Stimulated activated naive CD8-positive, alpha-beta T cell treated with anti-CD3 and anti-CD28 coated beads, Interleukin-15, Interleukin-2, amounts not matched to agents 100 U/mL and 50 U/mL, for 24 hours (primary cell): ENCODE results near the gene GJB4.
A peak's percentile ranks its signal among the peaks of the same experiment; 100 is the strongest.
"Not testable (repeated sequence)": the region's sequence is repeated elsewhere in the genome, so short reads cannot be mapped to it uniquely, and the experiment has no call there.

Source experiments
- ATAC-seq: fragments of 150-1000 bp; cut with Tn5 transposase; one replicate; pipeline ENCODE4 v1.10.0; 2021
- DNase-seq: peaks from one replicate; pipeline ENCODE4 v3.0.0; 2021

The GJB4 gene

DNA sequence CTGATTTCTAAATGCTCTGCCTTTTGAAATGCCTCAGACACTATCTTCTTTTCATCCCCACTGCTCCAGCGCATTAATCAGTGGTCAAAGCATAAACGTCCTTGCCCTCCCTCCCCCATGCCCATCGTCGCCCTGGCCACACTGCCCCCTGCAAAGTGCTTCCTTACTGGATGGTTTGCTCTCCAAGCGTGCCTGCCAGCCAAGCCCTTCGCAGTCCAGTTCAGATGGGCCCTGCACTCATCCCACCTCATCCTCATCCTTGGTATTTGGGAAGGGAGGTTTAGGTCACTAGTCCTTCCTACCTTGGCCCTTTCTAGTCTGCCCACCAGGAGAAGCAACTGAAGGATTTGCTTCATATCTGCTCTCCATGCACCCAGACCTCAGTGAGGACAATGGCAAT, 36.4 kb downstream of the GJB4 start:
- no peak for DNase-seq
- no peak for ATAC-seq

DNA sequence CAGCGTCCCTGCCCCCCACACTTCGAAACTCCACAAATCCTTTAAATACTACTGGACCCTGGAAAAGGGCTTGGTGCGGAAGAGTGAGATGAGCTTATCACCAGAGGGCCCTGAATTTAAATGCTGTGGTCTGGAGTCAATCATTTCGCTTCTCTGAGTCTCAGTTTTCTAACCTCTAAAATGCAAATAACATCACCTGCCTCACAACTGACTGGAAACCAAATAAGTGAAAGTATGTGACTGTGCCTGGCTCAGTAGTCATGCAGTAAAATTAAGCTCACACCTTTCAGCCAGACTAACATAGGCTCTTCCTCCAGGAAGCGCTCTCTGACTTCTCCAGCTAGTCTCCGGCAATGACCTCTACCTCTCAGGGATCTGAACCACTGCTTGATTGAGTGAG, 37.5 kb downstream of the GJB4 start:
- ATAC-seq, result peak; percentile 26
- no peak for DNase-seq

DNA sequence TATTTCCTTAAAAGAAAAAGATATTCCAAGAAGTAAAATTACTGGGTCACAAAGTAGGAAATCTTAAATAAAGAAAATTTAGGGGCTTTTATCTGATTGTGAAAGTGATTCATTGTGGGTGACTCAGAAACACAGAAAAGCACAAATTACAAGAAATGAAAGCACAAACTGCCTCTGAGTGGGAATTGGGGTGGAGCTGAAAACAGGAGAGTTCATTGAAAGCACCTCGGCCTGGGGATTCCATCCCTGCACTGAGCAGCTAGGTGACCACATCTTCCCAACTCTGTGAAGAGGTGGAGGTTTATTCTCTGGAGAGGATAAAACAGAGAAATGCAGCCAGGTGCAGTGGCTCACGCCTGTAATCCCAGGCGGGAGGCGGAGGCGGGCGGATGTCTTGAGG, 40.7 kb downstream of the GJB4 start:
- no peak for DNase-seq
- ATAC-seq, result peak; percentile 75

DNA sequence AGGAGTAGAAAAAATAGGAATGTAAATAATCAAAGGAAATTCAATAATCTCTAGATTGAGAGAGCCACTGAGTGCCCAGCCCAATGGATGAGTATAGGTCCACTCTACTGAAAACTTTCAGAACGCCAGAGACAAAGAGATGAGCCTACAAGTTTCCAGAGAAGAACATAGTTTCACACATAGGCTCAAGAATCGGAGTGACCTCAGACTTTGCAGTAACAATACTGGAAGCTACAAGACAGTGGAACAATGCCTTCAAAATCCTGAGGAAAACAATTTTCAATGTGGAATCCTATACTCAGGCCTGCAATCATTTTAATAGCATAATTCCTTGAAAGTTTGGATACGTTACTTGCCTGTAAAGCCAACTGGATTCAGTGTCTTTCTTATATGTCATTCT, 44.2 kb downstream of the GJB4 start:
- DNase-seq (no peak), ATAC-seq (no peak)

DNA sequence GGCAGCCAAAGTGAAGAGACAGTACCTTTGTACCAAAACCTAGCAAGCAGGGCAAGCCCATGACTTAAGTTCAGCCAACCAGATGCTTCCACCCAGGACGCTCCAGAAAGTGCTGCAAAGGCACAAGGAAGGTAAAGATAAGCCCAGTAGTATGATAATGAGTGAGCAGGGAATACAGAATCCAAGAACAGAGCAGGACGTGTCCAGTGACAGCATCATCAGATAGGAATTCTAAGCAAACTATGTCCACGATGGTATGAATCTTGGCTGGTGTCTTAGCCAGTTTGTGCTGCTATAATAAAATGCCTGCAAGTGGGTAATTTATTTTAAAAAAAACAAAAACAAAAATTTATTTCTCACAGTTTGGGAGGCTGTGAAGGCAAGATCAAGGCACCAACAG, 46.9 kb downstream of the GJB4 start:
- no peak for ATAC-seq

DNA sequence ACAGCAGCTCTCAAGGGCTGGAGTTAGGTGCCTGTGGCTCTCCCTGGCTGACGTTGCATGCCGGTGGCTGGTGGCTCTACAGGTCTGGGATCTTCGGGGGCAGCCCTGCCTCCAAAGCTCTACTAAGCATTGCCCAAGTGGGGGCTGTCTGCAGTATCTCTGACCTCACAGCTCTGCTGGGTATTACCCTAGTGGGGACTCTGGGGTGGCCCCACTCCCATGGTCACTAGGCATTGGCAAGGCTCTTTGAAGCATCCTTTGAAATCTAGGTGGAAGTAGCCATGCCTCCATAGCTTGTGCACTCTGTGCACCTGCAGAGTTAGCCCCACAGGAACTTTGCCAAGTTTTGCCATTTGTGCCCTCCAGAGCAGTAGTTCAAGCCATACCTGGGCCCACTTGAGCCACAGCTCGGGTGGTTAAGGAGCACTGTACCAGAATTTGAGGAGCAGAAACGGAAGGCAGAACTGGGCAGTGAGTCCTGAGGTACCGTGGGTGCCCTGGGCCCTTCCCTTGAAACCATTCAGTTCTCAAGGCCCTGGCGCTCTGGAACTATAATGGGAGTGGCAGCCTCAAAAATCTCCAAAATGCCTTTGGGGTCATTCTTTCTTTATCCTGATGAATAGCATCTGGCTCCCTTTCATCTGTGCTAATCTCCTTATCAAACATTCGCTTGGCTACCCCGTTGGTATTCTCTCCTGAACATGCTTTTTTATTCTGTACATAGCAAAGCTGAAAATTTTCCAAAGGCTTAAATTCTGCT, 48.7 kb downstream of the GJB4 start:
- ATAC-seq, result no peak
- DNase-seq, result no peak

More for the DNA sequence above, 46.9 kb downstream of the GJB4 start:
- no peak for DNase-seq

DNA sequence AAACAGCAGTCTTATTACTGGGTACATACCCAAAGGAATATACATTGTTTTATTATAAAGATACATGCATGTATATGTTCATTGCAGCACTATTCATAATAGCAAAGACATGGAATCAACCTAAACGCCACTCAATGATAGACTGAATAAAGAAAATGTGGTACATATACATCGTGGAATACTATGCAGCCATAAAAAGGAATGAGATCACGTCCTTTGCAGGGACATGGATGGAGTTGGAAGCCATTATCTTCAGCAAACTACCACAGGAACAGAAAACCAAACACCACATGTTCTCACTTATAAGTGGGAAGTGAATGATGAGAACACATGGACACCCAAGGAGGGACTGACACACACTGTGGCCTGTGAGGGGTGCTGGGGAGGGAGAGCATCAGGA, 51.2 kb downstream of the GJB4 start:
- not testable (repeated sequence) for ATAC-seq, DNase-seq
